Ramos (cell line): ENCODE results near the gene ERFE.

Source experiments
- in situ Hi-C: fragments of 300-500 bp; cut with MboI; formaldehyde crosslinking; loops from one replicate; pipeline ENCODE4 v1.14.3; 2022; ENCODE audit warnings: low sequenced_read_pairs; ENCODE audit not compliant: unreplicated experiment

The ERFE gene

GRCh38 chr2:238190445-238190844 is 31.7 kb downstream of the ERFE start:
- in situ Hi-C loops, result no loop called here

GRCh38 chr2:238202326-238203093 is 43.7 kb downstream of the ERFE start:
- in situ Hi-C loops, result no loop called here

GRCh38 chr2:238203094-238203972 is 44.6 kb downstream of the ERFE start, which contains the start of gene ILKAP:
TSS of gene ILKAP (minus strand) at chr2:238203695. CDS start at chr2:238203553, 142 bp downstream.
- in situ Hi-C loops, result no loop called here

GRCh38 chr2:238203973-238204683 is 45.4 kb downstream of the ERFE start:
- in situ Hi-C loops, result no loop called here

- in situ Hi-C loops, result no loop called here
Measured at GRCh38 chr2:238207006-238207405, 48.2 kb downstream of the ERFE start.

- in situ Hi-C loops, result no loop called here
Measured at GRCh38 chr2:238216651-238217184, 57.9 kb downstream of the ERFE start.
